SKM-1 treated with dmso at 0.1 percent for 144 hours (cell line): ENCODE results near the gene CTBP1.

ENCODE experiments used
- DNase-seq: peaks from one replicate; lab custom pipeline; 2025; ENCODE audit not compliant: unreplicated experiment; lab: John Stamatoyannopoulos, UW

Gene CTBP1

GRCh38 chr4:1285151-1285789, 36.3 kb upstream of the CTBP1 start:
- DNase-seq, result no peak

GRCh38 chr4:1283711-1284110, 34.8 kb upstream of the CTBP1 start:
- no peak for DNase-seq

- no peak for DNase-seq
Observed at GRCh38 chr4:1279253-1279652, 30.3 kb upstream of the CTBP1 start.

GRCh38 chr4:1277667-1278665, 29.0 kb upstream of the CTBP1 start:
- DNase-seq, result no peak

- no peak for DNase-seq
Observed at GRCh38 chr4:1276984-1277383, 28.1 kb upstream of the CTBP1 start.

- DNase-seq, result no peak
Observed at GRCh38 chr4:1274871-1275270, 25.9 kb upstream of the CTBP1 start.

- no peak for DNase-seq
Observed at GRCh38 chr4:1271686-1272085, 22.8 kb upstream of the CTBP1 start.

GRCh38 chr4:1269209-1269608, 20.3 kb upstream of the CTBP1 start:
- DNase-seq, result no peak

GRCh38 chr4:1266881-1267763, 18.2 kb upstream of the CTBP1 start:
- no peak for DNase-seq

- no peak for DNase-seq
Observed at GRCh38 chr4:1265351-1265750, 16.4 kb upstream of the CTBP1 start.

GRCh38 chr4:1264942-1265341, 16.0 kb upstream of the CTBP1 start:
- no peak for DNase-seq

- no peak for DNase-seq
Observed at GRCh38 chr4:1261107-1261928, 12.4 kb upstream of the CTBP1 start.

GRCh38 chr4:1260418-1261106, 11.6 kb upstream of the CTBP1 start:
- DNase-seq, result no peak

- no peak for DNase-seq
Observed at GRCh38 chr4:1259966-1260365, 11.0 kb upstream of the CTBP1 start.

- no peak for DNase-seq
Observed at GRCh38 chr4:1258457-1258856, 9.5 kb upstream of the CTBP1 start.

GRCh38 chr4:1255699-1256098, 6.8 kb upstream of the CTBP1 start:
- DNase-seq, result no peak

- no peak for DNase-seq
Observed at GRCh38 chr4:1255151-1255550, 6.2 kb upstream of the CTBP1 start.

GRCh38 chr4:1253831-1254230, 4.9 kb upstream of the CTBP1 start:
- no peak for DNase-seq

GRCh38 chr4:1252928-1253492, 4.1 kb upstream of the CTBP1 start:
- DNase-seq, result no peak

- no peak for DNase-seq
Observed at GRCh38 chr4:1251773-1252066, 2.8 kb upstream of the CTBP1 start.
